HepG2 (cell line): ENCODE data around the gene VEZF1. TPM values are rescaled to one million over a fixed set of nuclear protein-coding genes. Genes with fewer than 3 reads are reported as not detected.

Experiments
- CSRNP2 ChIP-seq: sonication (generic); formaldehyde crosslinking; conservative IDR thresholded peaks from 2 replicates; pipeline ENCODE4 v1.8.0; 2022; ENCODE audit warnings: low read depth, missing genetic modification reagents
- IRF1 ChIP-seq: sonication (generic); formaldehyde crosslinking; IDR thresholded peaks from 2 replicates; pipeline ENCODE4 v1.4.0; 2020; ENCODE audit warnings: low read depth, mild to moderate bottlenecking, missing genetic modification reagents
- MAFK ChIP-seq, 2 experiments: IDR thresholded peaks in 1 of 2; conservative IDR thresholded peaks in 1 of 2; 2 replicates each; pipeline ENCODE4 v1.6.1; 2011; ENCODE audit warnings: improper control_type of control experiment in 2 of 2, low read length in 2 of 2
- NFE2L1 ChIP-seq: sonication (generic); formaldehyde crosslinking; IDR thresholded peaks from 2 replicates; pipeline ENCODE4 v1.4.0; 2020; ENCODE audit warnings: missing genetic modification reagents, mild to moderate bottlenecking, borderline replicate concordance
- PRDM10 ChIP-seq: sonication (generic); formaldehyde crosslinking; IDR thresholded peaks from 2 replicates; pipeline ENCODE4 v1.4.0; 2020; ENCODE audit warnings: low read depth, missing genetic modification reagents
- RNF2 ChIP-seq: fragments of 450-650 bp; conservative IDR thresholded peaks from 2 replicates; pipeline ENCODE4 v1.6.1; 2016; ENCODE audit warnings: low read depth
- SNAPC2 ChIP-seq: sonication (generic); formaldehyde crosslinking; IDR thresholded peaks from 2 replicates; pipeline ENCODE4 v1.8.1; 2022; ENCODE audit warnings: mild to moderate bottlenecking, missing genetic modification reagents
- SNAPC4 ChIP-seq: sonication (generic); formaldehyde crosslinking; IDR thresholded peaks from 2 replicates; pipeline ENCODE4 v1.4.0; 2020; ENCODE audit warnings: mild to moderate bottlenecking, missing genetic modification reagents
- SP4 ChIP-seq: sonication (generic); formaldehyde crosslinking; IDR thresholded peaks from 2 replicates; pipeline ENCODE4 v1.8.1; 2023; ENCODE audit warnings: mild to moderate bottlenecking, missing genetic modification reagents
- TBP ChIP-seq: sonication (generic); formaldehyde crosslinking; IDR thresholded peaks from 2 replicates; pipeline ENCODE4 v1.5.0; 2020; ENCODE audit warnings: missing genetic modification reagents
- THAP11 ChIP-seq: IDR thresholded peaks from 2 replicates; pipeline ENCODE4 v1.6.1; 2016; ENCODE audit warnings: missing biosample characterization, missing genetic modification reagents
- XRCC5 ChIP-seq: fragments of 200-400 bp; formaldehyde crosslinking; optimal IDR thresholded peaks from 2 replicates; pipeline ENCODE3; 2017; ENCODE audit warnings: mild to moderate bottlenecking, low read length
- YY1 ChIP-seq: IDR thresholded peaks from 2 replicates; pipeline ENCODE4 v1.6.1; 2011; ENCODE audit warnings: low read length, low read depth, moderate library complexity, mild to moderate bottlenecking; ENCODE audit not compliant: insufficient read depth, insufficient replicate concordance
- ZBTB37 ChIP-seq: sonication (generic); formaldehyde crosslinking; IDR thresholded peaks from 2 replicates; pipeline ENCODE4 v1.4.0; 2020; ENCODE audit warnings: mild to moderate bottlenecking, missing genetic modification reagents
- polyA plus RNA-seq, 8 experiments: library from polyadenylated mRNA; depleted of rRNA in 3 of 8; stranded (reverse) in 7 of 8; unstranded in 1 of 8; fragments of >200 nt; fragmentation: Illumina TruSeq in 4 of 8; extraction: Trizol in 4 of 8; gene quantifications; 2 replicates each; pipeline versions ENCODE4 v1.2.1 to v1.2.3, GENCODE V29; 2011 to 2016; ENCODE audit warnings: low read depth in 4 of 8, missing spikeins in 1 of 8, mixed read lengths in 1 of 8; ENCODE audit not compliant: insufficient read depth in 1 of 8
- total RNA-seq, 5 experiments: library from RNA; depleted of rRNA; stranded (reverse); fragments of >200 nt; fragmentation: Illumina TruSeq; extraction: Trizol; gene quantifications; 2 replicates each; pipeline ENCODE4 v1.2.3, GENCODE V29; 2016; ENCODE audit warnings: low read depth in 1 of 5

Gene VEZF1
- total and polyA plus RNA-seq, 2 of the 13 experiments (the other 11 are each of a cell fraction or from before 2014, with no cell fraction given) = 45.9 to 49.7 TPM

GRCh38 chr17:57975044-57975443 is 13.0 kb downstream of the VEZF1 start (continued):
- TF ChIP-seq YY1 (no peak), SNAPC2 (CRISPR knock-in tag) (no peak), MAFK (conservative IDR thresholded peaks at IDR 0.05 in 1 of 2, IDR thresholded peaks at IDR 0.05 in 1 of 2; ENCODE audit: low read length in 2 of 2) (no peak), IRF1 (CRISPR knock-in tag) (no peak), SP4 (CRISPR knock-in tag) (no peak), RNF2 (no peak), NFE2L1 (CRISPR knock-in tag) (no peak), PRDM10 (CRISPR knock-in tag) (peak; percentile 67; the same call in 1 of the 2 replicates), XRCC5 (no peak), CSRNP2 (no peak), THAP11 (CRISPR knock-in tag) (peak; percentile 49; the same call in 1 of the 2 replicates), SNAPC4 (CRISPR knock-in tag) (no peak), TBP (CRISPR knock-in tag) (no peak), ZBTB37 (CRISPR knock-in tag) (no peak)
